ENCODE measurements around the gene KCNN2.

DNA sequence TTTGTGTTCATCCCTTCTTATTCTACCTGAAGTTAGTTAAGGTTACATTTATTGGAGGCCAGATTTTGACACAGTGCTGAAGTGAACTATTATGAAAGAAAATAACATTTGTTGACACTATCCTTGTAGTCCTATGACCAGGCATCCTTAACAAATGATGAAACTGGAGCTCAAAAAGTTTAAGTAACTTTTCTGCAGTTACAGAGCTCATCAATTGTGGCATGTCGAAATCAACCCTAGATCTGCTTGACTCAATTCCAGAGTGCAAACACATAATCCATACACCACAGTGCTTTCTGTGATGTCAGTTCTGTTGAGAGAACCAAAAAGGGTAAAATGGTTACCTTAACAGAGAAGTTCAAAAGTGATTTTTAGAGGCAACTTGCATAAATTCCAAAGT, 28.6 kb downstream of the KCNN2 start:
- no peak for TF ChIP-seq ZBTB11 (tag by site-specific recombination; conservative IDR thresholded peaks at IDR 0.05; ENCODE audit: low read depth)
- TF ChIP-seq HOXC10 (CRISPR knock-in tag; IDR thresholded peaks at IDR 0.05) = no peak
- TF ChIP-seq, protein P1, sequence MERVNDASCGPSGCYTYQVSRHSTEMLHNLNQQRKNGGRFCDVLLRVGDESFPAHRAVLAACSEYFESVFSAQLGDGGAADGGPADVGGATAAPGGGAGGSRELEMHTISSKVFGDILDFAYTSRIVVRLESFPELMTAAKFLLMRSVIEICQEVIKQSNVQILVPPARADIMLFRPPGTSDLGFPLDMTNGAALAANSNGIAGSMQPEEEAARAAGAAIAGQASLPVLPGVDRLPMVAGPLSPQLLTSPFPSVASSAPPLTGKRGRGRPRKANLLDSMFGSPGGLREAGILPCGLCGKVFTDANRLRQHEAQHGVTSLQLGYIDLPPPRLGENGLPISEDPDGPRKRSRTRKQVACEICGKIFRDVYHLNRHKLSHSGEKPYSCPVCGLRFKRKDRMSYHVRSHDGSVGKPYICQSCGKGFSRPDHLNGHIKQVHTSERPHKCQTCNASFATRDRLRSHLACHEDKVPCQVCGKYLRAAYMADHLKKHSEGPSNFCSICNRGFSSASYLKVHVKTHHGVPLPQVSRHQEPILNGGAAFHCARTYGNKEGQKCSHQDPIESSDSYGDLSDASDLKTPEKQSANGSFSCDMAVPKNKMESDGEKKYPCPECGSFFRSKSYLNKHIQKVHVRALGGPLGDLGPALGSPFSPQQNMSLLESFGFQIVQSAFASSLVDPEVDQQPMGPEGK (tag by site-specific recombination; IDR thresholded peaks at IDR 0.05) = no peak
- TF ChIP-seq CTCF (tag by site-specific recombination; IDR thresholded peaks at IDR 0.05) = no peak
